Neural cell (in vitro differentiated cells): ENCODE data around the gene DHFR2.

Experiments used
- CTCF ChIP-seq: fragments of 450-650 bp; IDR thresholded peaks from 2 replicates; pipeline ENCODE4 v1.5.1; 2014; ENCODE audit warnings: antibody characterized with exemption, mild to moderate bottlenecking, moderate library complexity; ENCODE audit not compliant: poor library complexity, severe bottlenecking
- EP300 ChIP-seq: fragments of 450-650 bp; conservative IDR thresholded peaks from 2 replicates; pipeline ENCODE4 v1.6.1; 2014; ENCODE audit warnings: antibody characterized with exemption, mild to moderate bottlenecking, moderate library complexity; ENCODE audit not compliant: poor library complexity, severe bottlenecking
- EZH2 ChIP-seq: fragments of 200-600, 300-800 bp; shearing (Covaris generic), sonication (generic); IDR thresholded peaks from 2 replicates; pipeline ENCODE4 v1.6.1; 2014; ENCODE audit warnings: antibody characterized with exemption, low read length, borderline replicate concordance, mild to moderate bottlenecking; ENCODE audit not compliant: insufficient read depth, poor library complexity, severe bottlenecking
- MXI1 ChIP-seq: fragments of 450-650 bp; conservative IDR thresholded peaks from 2 replicates; pipeline ENCODE4 v1.6.1; 2014; ENCODE audit warnings: antibody characterized with exemption, mild to moderate bottlenecking; ENCODE audit not compliant: poor library complexity, severe bottlenecking
- POLR2AphosphoS5 ChIP-seq: IDR thresholded peaks from 2 replicates; pipeline ENCODE4 v1.6.1; 2012
- RAD21 ChIP-seq: fragments of 450-650 bp; conservative IDR thresholded peaks from 2 replicates; pipeline ENCODE4 v1.6.1; 2014; ENCODE audit warnings: antibody characterized with exemption, mild to moderate bottlenecking, moderate library complexity
- REST ChIP-seq: IDR thresholded peaks from 2 replicates; pipeline ENCODE4 v1.6.1; 2012; ENCODE audit warnings: borderline replicate concordance
- SMC3 ChIP-seq: fragments of 450-650 bp; conservative IDR thresholded peaks from 2 replicates; pipeline ENCODE4 v1.6.1; 2014; ENCODE audit warnings: antibody characterized with exemption, mild to moderate bottlenecking, moderate library complexity; ENCODE audit not compliant: poor library complexity

GRCh38 chr3:94081884-94082283, 19.2 kb upstream of the DHFR2 start:
- no peak for TF ChIP-seq EZH2
- TF ChIP-seq CTCF, result no peak
- no peak for TF ChIP-seq RAD21
- no peak for TF ChIP-seq POLR2AphosphoS5
- TF ChIP-seq REST, result no peak
- TF ChIP-seq EP300, result no peak
- TF ChIP-seq MXI1, result no peak
- no peak for TF ChIP-seq SMC3
